Measurements from ENCODE around the gene EPB41L2.

EPB41L2 gene

DNA sequence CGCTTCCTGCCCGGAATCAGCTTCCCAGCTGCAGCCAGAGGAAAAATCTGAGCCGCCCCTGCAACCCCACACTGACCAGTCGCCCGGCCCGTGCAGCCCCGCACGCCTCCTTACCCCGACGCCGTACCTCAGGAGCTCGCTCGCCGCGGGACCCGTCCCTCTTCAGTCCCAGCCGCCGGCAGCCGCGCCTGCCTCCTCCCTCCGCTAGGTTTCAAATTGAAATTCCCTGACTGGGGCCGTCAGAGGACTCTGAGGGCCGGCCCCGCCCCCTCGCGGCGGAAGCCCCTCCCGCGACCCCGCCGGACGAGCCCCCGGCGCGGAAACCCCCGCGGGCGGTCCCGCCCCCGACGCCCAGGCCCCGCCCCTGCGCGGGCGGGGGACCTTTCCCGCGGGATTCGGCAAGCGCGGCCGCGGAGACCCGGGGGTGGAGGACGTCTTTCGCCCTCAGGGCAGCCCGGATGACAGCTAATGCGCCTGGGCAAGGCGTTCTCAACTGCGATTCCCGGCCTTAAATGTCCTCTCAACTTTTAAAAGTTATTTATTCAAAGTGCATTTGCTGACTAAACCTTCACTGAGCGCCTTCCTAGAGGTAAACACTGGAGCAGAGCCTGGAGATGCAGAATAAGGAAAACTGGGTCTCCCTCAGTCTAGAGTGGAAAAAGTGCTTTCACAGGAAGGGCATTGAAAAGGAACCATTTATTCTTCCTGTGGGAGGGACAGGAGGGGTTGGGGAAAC lies at the start of gene EPB41L2:
TSS of gene EPB41L2 (minus strand) at position 218 of the 736 bp plus-strand sequence. CDS start 106,760 bp downstream, outside the sequence.
- TF ChIP-seq, protein P1, sequence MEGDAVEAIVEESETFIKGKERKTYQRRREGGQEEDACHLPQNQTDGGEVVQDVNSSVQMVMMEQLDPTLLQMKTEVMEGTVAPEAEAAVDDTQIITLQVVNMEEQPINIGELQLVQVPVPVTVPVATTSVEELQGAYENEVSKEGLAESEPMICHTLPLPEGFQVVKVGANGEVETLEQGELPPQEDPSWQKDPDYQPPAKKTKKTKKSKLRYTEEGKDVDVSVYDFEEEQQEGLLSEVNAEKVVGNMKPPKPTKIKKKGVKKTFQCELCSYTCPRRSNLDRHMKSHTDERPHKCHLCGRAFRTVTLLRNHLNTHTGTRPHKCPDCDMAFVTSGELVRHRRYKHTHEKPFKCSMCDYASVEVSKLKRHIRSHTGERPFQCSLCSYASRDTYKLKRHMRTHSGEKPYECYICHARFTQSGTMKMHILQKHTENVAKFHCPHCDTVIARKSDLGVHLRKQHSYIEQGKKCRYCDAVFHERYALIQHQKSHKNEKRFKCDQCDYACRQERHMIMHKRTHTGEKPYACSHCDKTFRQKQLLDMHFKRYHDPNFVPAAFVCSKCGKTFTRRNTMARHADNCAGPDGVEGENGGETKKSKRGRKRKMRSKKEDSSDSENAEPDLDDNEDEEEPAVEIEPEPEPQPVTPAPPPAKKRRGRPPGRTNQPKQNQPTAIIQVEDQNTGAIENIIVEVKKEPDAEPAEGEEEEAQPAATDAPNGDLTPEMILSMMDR (IDR thresholded peaks at IDR 0.05; ENCODE audit: low read depth, low read length, missing control alignments), result peak; percentile 16
- DNase-seq (ENCODE audit: low read depth), result peak; percentile 64
- in situ Hi-C loops (cut with HindIII; ENCODE audit: low sequenced_read_pairs), result no loop called here
- peak within 1 kb of the TSS; percentile 87 for H3K4me3 ChIP-seq (ENCODE audit: low read depth, low read length)

DNA sequence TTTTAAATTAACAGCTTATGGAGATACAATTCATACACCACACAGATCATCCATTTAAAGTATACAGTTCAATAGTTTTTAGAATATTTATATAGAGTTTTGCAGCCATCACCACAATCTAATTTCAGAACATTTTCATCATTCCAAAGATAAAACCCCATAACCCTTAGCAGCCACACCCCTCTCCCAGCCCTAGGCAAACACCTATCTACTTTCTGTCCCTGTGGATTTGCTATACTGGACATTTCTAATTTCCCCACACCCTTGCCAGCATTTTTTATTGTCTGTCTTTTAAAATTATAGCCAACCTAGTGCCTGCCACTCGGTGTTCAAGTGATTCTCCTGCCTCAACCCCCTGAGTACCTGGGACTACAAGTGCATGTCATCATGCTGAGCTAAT lies 49.2 kb upstream of the EPB41L2 start:
- TF ChIP-seq, protein P1 (IDR thresholded peaks at IDR 0.05; ENCODE audit: low read depth, low read length, missing control alignments), result no peak
- H3K4me3 ChIP-seq (ENCODE audit: low read depth, low read length), result no peak overlapping the region
- in situ Hi-C loops (cut with HindIII; ENCODE audit: low sequenced_read_pairs), result no loop called here
- DNase-seq (ENCODE audit: low read depth), result no peak

DNA sequence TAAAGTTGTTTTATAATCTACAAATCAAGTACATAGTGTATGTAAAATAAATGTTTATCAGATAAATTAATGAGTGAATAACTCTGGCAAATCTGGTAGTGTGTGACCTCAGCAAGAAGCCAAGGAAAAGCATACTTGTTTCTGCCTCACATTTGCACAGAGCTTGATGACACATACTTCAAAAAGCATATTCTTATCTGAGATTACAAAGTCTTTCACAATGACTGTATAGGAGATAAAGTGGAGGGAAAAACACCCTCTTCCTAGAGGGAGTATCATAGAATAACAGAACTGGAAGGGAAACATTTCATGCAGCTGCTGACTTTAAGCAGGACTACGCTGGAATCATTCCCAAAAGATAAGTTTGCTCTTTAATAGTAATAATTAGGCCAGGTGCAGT lies 44.1 kb upstream of the EPB41L2 start:
- H3K4me3 ChIP-seq (ENCODE audit: low read depth, low read length), result no peak overlapping the region
- TF ChIP-seq, protein P1 (IDR thresholded peaks at IDR 0.05; ENCODE audit: low read depth, low read length, missing control alignments), result no peak
- in situ Hi-C loops (cut with HindIII; ENCODE audit: low sequenced_read_pairs), result no loop called here
- no peak for DNase-seq (ENCODE audit: low read depth)

DNA sequence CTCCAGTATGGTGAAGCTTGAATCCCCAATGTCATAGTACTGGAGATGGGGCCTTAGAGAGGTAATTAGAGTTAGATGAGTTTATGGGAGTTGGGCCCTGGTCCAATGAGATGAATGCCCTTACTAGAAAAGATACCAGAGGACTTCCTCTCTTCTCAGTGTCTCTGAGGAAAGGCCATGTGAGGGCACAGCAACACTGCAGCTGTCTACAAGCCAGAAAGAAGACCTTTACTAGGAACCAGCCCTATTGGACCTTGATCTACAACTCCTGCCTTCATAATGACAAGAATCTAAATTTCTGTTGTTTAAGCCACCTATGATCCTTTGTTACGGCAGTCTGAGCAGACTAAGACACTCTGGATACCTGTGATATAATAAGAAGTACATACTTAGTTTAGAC lies 40.9 kb upstream of the EPB41L2 start:
- no peak for DNase-seq (ENCODE audit: low read depth)
- in situ Hi-C loops (cut with HindIII; ENCODE audit: low sequenced_read_pairs), result no loop called here
- H3K4me3 ChIP-seq (ENCODE audit: low read depth, low read length), result no peak overlapping the region
- TF ChIP-seq, protein P1 (IDR thresholded peaks at IDR 0.05; ENCODE audit: low read depth, low read length, missing control alignments), result no peak

DNA sequence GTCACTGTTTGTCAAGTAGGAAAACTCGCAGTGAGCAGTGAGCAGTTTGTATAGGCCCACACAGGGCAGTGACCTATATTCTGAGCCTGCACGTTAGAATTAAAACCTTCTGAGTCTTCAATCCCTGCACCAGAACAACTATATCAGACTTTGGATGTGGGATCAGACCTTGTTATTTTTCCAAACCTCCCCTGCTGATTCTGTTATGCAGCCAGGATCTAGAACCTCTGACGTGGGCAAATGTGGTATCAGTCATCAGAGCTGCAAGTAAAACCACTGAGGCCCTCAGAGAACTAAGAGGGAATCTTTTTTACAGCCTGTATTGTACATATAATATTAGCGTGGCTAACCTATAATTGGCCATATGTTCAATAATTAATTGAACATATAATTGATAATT lies 40.3 kb upstream of the EPB41L2 start:
- peak; percentile 74 for DNase-seq (ENCODE audit: low read depth)
- in situ Hi-C loops (cut with HindIII; ENCODE audit: low sequenced_read_pairs), result no loop called here
- H3K4me3 ChIP-seq (ENCODE audit: low read depth, low read length), result no peak overlapping the region
- TF ChIP-seq, protein P1 (IDR thresholded peaks at IDR 0.05; ENCODE audit: low read depth, low read length, missing control alignments), result no peak

DNA sequence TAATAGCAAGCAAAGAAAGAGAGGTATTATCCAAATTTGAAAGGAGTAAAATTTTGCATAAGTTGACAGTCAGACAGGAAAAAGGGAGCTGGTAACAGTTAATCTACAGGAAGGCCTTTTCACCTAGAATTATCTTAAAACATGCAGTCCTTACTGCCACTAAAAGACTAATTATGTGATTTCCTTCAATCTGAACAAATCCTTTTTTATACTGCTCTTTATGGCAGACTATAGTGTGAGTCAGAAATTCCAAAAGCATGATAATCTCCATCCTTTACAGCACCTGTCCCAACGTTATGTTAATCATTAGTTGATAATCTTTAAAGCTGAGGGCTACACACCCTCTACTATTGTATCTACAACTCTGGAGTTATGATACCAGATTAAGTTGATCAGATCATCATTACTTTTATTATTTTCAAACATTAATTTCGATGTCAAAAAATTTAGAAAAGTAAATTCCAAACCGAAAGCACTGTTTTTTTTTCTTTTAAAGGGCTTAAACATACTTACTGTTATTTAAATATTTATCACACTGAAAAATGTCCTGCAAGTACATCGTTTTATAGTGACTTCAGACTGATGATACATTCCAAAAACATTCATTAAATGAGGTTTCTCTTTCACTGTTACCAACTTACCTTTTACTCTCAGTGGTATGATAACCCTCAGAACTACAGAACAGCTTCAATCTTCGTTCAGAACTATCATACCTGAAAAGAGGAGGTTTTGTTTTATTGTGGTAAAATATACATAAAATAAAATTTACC lies 39.1 kb upstream of the EPB41L2 start:
- H3K4me3 ChIP-seq (ENCODE audit: low read depth, low read length), result no peak overlapping the region
- TF ChIP-seq, protein P1 (IDR thresholded peaks at IDR 0.05; ENCODE audit: low read depth, low read length, missing control alignments), result no peak
- in situ Hi-C loops (cut with HindIII; ENCODE audit: low sequenced_read_pairs), result no loop called here
- no peak for DNase-seq (ENCODE audit: low read depth)

Measured in astrocyte of the cerebellum (primary cell).